ENCODE measurements around the gene SLC17A9.
"Not testable (repeated sequence)": the region's sequence is repeated elsewhere in the genome, so short reads cannot be mapped to it uniquely, and the experiment has no call there.

The SLC17A9 gene

GRCh38 chr20:62956387-62957135 lies 4.1 kb downstream of the SLC17A9 start:
- no peak for DNase-seq (ENCODE audit: low read depth in 2 of 2)

DNA sequence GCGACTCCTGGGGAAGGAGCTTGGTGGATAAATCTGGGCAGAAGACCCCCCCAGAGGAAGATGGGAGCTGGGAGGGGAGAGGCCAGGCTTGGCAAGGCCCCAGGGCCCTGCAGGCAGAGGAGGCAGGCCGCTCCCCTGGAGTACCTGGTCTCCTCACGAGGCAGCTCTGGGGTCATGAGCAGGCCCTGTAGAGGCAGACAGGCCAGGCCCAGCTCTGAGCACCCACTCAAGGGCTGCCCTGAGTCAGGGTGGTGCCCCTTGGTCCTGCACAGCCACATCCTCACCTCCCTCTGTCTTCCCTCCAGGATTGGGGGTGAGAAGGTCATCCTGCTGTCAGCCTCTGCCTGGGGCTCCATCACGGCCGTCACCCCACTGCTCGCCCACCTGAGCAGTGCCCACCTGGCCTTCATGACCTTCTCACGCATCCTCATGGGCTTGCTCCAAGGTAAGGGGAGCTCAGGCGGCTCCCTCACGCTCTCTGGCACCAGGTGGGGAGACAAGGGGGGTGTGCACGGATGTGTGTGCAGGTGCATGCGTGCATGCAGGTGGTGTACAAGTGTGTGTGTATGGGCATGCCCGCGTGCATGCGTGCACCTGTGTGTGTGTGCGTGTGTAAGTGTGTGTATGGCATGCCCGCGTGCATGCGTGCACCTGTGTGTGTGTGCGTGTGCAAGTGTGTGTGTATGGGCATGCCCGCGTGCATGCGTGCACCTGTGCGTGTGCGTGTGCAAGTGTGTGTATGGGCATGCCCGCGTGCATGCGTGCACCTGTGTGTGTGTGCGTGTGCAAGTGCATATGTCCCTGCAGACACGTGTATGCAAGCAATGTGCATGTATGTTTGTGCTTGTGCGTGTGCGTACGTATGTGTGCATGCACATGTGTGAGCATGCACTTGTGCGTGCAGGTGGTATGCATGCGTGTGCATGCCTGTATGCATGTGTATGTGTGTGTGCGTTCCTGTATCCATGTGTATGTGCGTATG lies 4.9 kb downstream of the SLC17A9 start:
- DNase-seq (ENCODE audit: low read depth in 2 of 2) = no peak

- DNase-seq (ENCODE audit: low read depth in 2 of 2) = no peak
These were observed 6.0 kb downstream of the SLC17A9 start for GRCh38 chr20:62958388-62959100.

- no peak for DNase-seq (ENCODE audit: low read depth in 2 of 2)
These were observed 6.8 kb downstream of the SLC17A9 start for GRCh38 chr20:62959101-62959971.

GRCh38 chr20:62959998-62960436 lies 7.5 kb downstream of the SLC17A9 start:
- DNase-seq (ENCODE audit: low read depth in 2 of 2) = no peak

DNA sequence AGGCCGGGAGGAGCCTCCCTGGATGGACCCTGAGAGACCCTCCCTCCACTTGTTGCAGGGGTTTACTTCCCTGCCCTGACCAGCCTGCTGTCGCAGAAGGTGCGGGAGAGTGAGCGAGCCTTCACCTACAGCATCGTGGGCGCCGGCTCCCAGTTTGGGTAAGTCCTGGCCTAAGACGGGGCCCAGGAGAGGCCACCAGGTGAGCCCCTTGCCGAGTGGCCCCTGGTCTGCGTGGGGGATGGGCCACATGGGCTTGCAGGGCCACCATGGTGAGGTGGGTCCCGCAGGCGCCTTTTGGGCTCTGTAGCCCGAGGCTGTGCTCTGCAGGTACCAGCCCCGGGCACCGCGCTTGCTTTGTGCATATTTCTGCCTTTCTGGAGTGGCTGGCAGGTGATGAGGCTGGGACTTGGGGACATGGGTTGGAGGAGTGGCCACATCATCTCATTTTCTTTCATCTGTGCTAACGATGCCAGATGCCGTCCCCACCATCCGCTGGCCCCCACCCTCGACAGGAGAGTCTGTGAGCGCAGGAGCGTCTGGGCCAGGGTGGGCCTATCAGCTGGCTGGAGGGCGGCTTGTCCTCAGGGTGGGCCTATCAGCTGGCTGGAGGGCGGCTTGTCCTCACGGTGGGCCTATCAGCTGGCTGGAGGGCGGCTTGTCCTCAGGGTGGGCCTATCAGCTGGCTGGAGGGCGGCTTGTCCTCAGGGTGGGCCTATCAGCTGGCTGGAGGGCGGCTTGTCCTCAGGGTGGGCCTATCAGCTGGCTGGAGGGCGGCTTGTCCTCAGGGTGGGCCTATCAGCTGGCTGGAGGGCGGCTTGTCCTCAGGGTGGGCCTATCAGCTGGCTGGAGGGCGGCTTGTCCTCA lies 8.2 kb downstream of the SLC17A9 start:
- not testable (repeated sequence) for DNase-seq (ENCODE audit: low read depth in 2 of 2)

- no peak for DNase-seq (ENCODE audit: low read depth in 2 of 2)
These were observed 8.8 kb downstream of the SLC17A9 start for GRCh38 chr20:62961310-62961783.

- no peak for DNase-seq (ENCODE audit: low read depth in 2 of 2)
These were observed 9.3 kb downstream of the SLC17A9 start for GRCh38 chr20:62961799-62962198.

DNA sequence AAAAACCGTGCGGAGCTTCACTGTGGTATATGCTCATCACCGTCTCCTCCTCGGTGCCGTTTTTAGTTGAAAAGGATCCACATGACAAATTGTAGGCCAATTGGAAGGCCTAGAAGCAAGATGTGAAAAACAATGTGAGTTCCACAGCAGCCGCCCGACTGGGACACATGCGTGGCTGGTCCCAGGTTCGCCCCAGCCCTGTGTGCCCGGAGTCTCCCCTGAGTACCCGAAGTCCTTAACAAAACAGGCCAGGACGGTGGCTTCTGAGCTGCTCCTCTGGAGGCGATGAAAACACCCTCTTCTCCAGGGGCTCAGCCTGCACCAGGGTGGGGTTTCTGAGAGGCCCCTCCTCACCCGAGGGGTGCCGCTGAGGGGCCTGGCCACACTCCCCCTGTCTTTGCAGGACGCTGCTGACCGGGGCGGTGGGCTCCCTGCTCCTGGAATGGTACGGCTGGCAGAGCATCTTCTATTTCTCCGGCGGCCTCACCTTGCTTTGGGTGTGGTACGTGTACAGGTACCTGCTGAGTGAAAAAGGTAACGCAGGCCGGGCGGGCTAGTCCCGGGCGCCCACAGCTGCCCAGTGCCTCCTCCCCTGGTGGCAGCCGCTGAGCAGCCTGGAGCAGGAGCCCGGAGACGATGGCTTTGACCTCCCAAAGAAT lies 9.8 kb downstream of the SLC17A9 start:
- no peak for DNase-seq (ENCODE audit: low read depth in 2 of 2)

DNA sequence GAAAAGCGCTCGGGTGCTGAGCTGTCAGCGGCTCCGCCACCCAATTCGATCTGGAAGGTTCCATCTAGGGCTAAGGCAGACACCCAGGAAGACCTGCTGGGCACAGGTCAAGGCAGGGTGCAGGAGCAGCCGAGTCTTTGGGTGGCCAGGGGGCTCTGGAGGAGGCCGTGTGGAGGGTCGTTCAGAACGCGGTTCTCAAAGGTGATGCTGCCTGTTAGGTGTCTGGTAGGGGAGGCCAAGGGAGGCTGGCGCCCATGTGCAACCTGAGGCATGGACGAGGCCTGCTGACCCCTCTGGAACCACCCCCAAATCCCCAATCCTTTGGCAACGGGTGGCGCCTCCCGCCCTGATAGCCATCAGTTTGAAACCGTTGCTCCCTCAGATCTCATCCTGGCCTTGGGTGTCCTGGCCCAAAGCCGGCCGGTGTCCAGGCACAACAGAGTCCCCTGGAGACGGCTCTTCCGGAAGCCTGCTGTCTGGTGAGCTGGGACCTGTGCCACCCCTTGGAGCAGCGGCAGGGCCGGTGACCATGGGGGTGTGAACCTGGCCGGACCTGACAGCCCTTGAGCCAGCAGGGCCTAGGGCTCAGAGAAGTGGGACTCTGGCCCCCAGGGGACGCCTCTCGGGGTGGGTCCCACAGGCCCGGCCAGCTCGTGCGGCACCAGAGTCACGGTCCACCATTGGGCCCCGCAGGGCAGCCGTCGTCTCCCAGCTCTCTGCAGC lies 10.5 kb downstream of the SLC17A9 start:
- no peak for DNase-seq (ENCODE audit: low read depth in 2 of 2)

- DNase-seq (ENCODE audit: low read depth in 2 of 2) = no peak
These were observed 11.3 kb downstream of the SLC17A9 start for GRCh38 chr20:62963614-62964397.

- DNase-seq (ENCODE audit: low read depth in 2 of 2) = no peak
These were observed 12.2 kb downstream of the SLC17A9 start for GRCh38 chr20:62964700-62965099.

DNA sequence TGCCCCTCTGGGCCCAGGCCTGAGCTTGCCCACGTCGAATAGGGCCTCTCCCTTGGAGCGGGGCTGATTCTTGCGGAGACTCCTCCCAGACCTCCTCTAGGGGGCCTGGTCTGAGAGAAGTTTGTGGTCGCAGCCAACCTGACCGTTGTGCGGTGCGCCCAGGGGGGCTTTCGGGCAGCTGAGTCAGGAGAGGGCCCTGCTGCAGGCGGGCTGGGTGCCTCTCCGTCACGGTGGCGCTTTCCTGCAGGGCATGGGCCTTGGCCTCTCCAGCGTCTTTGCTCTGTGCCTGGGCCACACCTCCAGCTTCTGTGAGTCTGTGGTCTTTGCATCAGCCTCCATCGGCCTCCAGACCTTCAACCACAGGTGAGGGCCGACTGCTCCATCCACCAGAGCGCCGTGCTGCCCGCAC lies 12.9 kb downstream of the SLC17A9 start:
- no peak for DNase-seq (ENCODE audit: low read depth in 2 of 2)

GRCh38 chr20:62966212-62967148 lies 14.0 kb downstream of the SLC17A9 start:
- DNase-seq (ENCODE audit: low read depth in 2 of 2) = no peak

GRCh38 chr20:62967149-62967501 lies 14.6 kb downstream of the SLC17A9 start:
- no peak for DNase-seq (ENCODE audit: low read depth in 2 of 2)

GRCh38 chr20:62967628-62968351 lies 15.3 kb downstream of the SLC17A9 start:
- DNase-seq (ENCODE audit: low read depth in 2 of 2) = no peak
